GM12865 (cell line): Measurements from ENCODE around the gene LRRC26.

ENCODE experiments used
- DNase-seq: peaks from one replicate; pipeline ENCODE4 v3.0.0; 2010; ENCODE audit warnings: low read depth
- H3K4me3 ChIP-seq: 2 replicates; pipeline ENCODE4 v1.5.1; 2011; ENCODE audit warnings: mild to moderate bottlenecking, low read depth, low read length, control low read depth
- CTCF ChIP-seq: IDR thresholded peaks from 2 replicates; pipeline ENCODE4 v1.5.1; 2011; ENCODE audit warnings: low read length, control low read depth, low read depth, inconsistent platforms; ENCODE audit not compliant: insufficient read depth; ENCODE audit errors: missing control alignments

Gene LRRC26

GRCh38 chr9:137198051-137198901 lies 28.4 kb upstream of the LRRC26 start:
- H3K4me3 ChIP-seq, result no peak overlapping the region
- no peak for TF ChIP-seq CTCF
- DNase-seq, result no peak

GRCh38 chr9:137195525-137196220 lies 25.8 kb upstream of the LRRC26 start:
- no peak for TF ChIP-seq CTCF
- H3K4me3 ChIP-seq, result no peak overlapping the region
- DNase-seq, result no peak

GRCh38 chr9:137194909-137195308 lies 25.1 kb upstream of the LRRC26 start:
- no peak for DNase-seq
- no peak overlapping the region for H3K4me3 ChIP-seq
- no peak for TF ChIP-seq CTCF

GRCh38 chr9:137194388-137194787 lies 24.5 kb upstream of the LRRC26 start:
- H3K4me3 ChIP-seq, result no peak overlapping the region
- no peak for TF ChIP-seq CTCF
- no peak for DNase-seq

- no peak for TF ChIP-seq CTCF
- H3K4me3 ChIP-seq, result no peak overlapping the region
- DNase-seq, result no peak
Observed at GRCh38 chr9:137193771-137194170, 23.9 kb upstream of the LRRC26 start.

GRCh38 chr9:137192859-137193258 lies 23.0 kb upstream of the LRRC26 start:
- TF ChIP-seq CTCF, result no peak
- DNase-seq, result no peak
- H3K4me3 ChIP-seq, result no peak overlapping the region
